ENCODE measurements around the gene RPS15A.

- no peak for TF ChIP-seq POLR2A (IDR thresholded peaks at IDR 0.05; ENCODE audit: low read depth, low read length)
- no peak for TF ChIP-seq POLR2AphosphoS5 (IDR thresholded peaks at IDR 0.05; ENCODE audit: low read depth, low read length)
Measured at GRCh38 chr16:18792836-18793433, 2.8 kb upstream of the RPS15A start.

Measured in GM12891 (cell line).